Subcutaneous adipose tissue (tissue), 4 donors: ENCODE data around the gene SYPL1. TPM values are rescaled to one million over a fixed set of nuclear protein-coding genes. Genes with fewer than 3 reads are reported as not detected.

Experiments used
- total RNA-seq, 4 donors: library from RNA; depleted of rRNA; stranded (reverse); fragments of >200 nt; gene quantifications; one replicate each; pipeline ENCODE4 v1.1.0, GENCODE V29; 2016

Gene SYPL1
- total RNA-seq, 4 donors from 2014 or later = 85.2 to 136 (median 92.4) TPM

Other genes starting within 250 kb of the SYPL1 start
- gene ATXN7L1, start 235.7 kb downstream of the SYPL1 start, total RNA-seq = 10 to 100 TPM; 11.5 to 29.2 (median 13.3) TPM
- 10 to 100 TPM in 2 of 4 donors, 1 to 10 TPM in 2; 6.2 to 33.8 (median 12.0) TPM for gene CDHR3, start 149.0 kb downstream of the SYPL1 start, total RNA-seq
- gene NAMPT, start 172.7 kb upstream of the SYPL1 start, total RNA-seq = 100 to 1,000 TPM; 118 to 436 (median 356) TPM